HL-60 (cell line): ENCODE data around the gene KRT4.

ENCODE experiments used
- DNase-seq, 2 experiments: peaks; one replicate each; pipeline ENCODE4 v3.0.0-alpha.2; 2010 to 2020; ENCODE audit warnings: low read depth in 1 of 2, low spot score in 1 of 2
- H3K27ac ChIP-seq: fragments of 250-450 bp; sonication (Bioruptor Pico); replicated peaks from 2 replicates; pipeline ENCODE4 v1.5.1; 2020; ENCODE audit warnings: mild to moderate bottlenecking, moderate library complexity
- H3K27me3 ChIP-seq: fragments of 250-450 bp; sonication (Bioruptor Pico); 2 replicates; pipeline ENCODE4 v1.5.1; 2021; ENCODE audit warnings: mild to moderate bottlenecking, moderate library complexity; ENCODE audit not compliant: insufficient read depth, poor library complexity, severe bottlenecking
- H3K4me3 ChIP-seq: replicated peaks from 2 replicates; pipeline ENCODE4 v1.5.1; 2011; ENCODE audit warnings: mild to moderate bottlenecking, control low read depth, low read length; ENCODE audit not compliant: insufficient read depth
- GABPA ChIP-seq: IDR thresholded peaks from 2 replicates; pipeline ENCODE4 v1.6.1; 2012; ENCODE audit warnings: low read depth
- POLR2AphosphoS5 ChIP-seq: IDR thresholded peaks from 2 replicates; pipeline ENCODE4 v1.6.1; 2012; ENCODE audit warnings: low read depth
- REST ChIP-seq: IDR thresholded peaks from 2 replicates; pipeline ENCODE4 v1.6.1; 2012; ENCODE audit warnings: low read depth; ENCODE audit not compliant: insufficient replicate concordance
- SPI1 ChIP-seq: IDR thresholded peaks from 2 replicates; pipeline ENCODE4 v1.6.1; 2012; ENCODE audit warnings: low read depth, mild to moderate bottlenecking, borderline replicate concordance
- TF ChIP-seq, protein P1 (sequence below): IDR thresholded peaks from one replicate; pipeline ENCODE4 v1.5.1; 2011; ENCODE audit warnings: low read length, control low read depth, inconsistent platforms; ENCODE audit not compliant: insufficient read depth

KRT4 gene

DNA sequence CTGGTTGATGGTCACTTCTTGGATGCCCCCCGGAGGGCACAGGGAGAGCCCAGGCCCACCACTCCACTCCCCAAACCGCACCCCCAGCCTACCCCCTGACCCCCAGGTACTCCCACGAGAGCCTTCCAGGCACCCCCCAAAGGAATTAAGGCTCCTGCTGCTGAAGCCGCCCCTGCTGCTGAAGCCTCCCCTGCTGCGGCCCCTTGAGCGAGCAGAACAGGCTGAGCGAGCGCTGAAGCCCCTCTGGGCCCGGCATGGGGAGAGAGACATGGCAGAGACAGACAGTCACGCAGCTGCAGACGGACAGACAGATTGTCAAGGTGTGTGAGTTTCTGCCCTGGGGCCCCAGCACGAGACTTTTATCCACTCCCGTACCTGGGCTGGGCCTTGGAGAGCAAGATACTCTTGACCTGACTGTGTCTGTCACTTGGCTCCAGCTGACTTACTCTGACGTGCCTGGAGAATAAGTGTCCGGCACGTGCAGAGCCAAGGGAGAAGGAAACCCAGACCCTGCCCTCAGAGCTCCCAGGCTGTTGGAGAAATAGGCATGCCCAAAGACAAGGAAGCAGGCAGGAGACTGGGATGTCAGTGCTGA, 34.8 kb upstream of the KRT4 start, which contains the start of gene KRT78:
Gene KRT78 (minus strand): TSS at position 334 of the 595 bp plus-strand sequence. CDS start 64 bp downstream, at position 270.
- H3K4me3 ChIP-seq, result no peak within 1 kb of the TSS
- H3K27me3 ChIP-seq, result peaks cover 5% of the 10 kb centered on the region
- no peak for DNase-seq
- no peak for TF ChIP-seq POLR2AphosphoS5
- TF ChIP-seq SPI1, result no peak
- TF ChIP-seq, protein P1, sequence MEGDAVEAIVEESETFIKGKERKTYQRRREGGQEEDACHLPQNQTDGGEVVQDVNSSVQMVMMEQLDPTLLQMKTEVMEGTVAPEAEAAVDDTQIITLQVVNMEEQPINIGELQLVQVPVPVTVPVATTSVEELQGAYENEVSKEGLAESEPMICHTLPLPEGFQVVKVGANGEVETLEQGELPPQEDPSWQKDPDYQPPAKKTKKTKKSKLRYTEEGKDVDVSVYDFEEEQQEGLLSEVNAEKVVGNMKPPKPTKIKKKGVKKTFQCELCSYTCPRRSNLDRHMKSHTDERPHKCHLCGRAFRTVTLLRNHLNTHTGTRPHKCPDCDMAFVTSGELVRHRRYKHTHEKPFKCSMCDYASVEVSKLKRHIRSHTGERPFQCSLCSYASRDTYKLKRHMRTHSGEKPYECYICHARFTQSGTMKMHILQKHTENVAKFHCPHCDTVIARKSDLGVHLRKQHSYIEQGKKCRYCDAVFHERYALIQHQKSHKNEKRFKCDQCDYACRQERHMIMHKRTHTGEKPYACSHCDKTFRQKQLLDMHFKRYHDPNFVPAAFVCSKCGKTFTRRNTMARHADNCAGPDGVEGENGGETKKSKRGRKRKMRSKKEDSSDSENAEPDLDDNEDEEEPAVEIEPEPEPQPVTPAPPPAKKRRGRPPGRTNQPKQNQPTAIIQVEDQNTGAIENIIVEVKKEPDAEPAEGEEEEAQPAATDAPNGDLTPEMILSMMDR, result no peak
- TF ChIP-seq GABPA, result no peak
- TF ChIP-seq REST, result no peak
- no peak within 1 kb of the TSS for H3K27ac ChIP-seq

- H3K27me3 ChIP-seq, result peaks cover 6% of the 10 kb centered on the region
- H3K27ac ChIP-seq, result no peak overlapping the region
- no peak for TF ChIP-seq SPI1
- TF ChIP-seq, protein P1, result no peak
- no peak for TF ChIP-seq POLR2AphosphoS5
- TF ChIP-seq GABPA, result no peak
- no peak for TF ChIP-seq REST
- H3K4me3 ChIP-seq, result no peak overlapping the region
- no peak for DNase-seq
These were observed 33.6 kb upstream of the KRT4 start for GRCh38 chr12:52847335-52848102.

GRCh38 chr12:52846356-52846970, 32.5 kb upstream of the KRT4 start:
- Histone ChIP-seq H3K27me3 (peaks cover 7% of the 10 kb centered on the region), H3K27ac (no peak overlapping the region), H3K4me3 (no peak overlapping the region)
- DNase-seq, result no peak
- no peak for TF ChIP-seq POLR2AphosphoS5
- TF ChIP-seq, protein P1, result no peak
- TF ChIP-seq REST, result no peak
- TF ChIP-seq GABPA, result no peak
- no peak for TF ChIP-seq SPI1
